Thyroid gland (tissue), 4 donors: ENCODE measurements around the gene FIG4. TPM values are rescaled to one million over a fixed set of nuclear protein-coding genes. Genes with fewer than 3 reads are reported as not detected.

Source experiments
- DNase-seq, 2 donors: peaks; one replicate each; pipeline ENCODE4 v3.0.0-alpha.2; 2019
- H3K27ac ChIP-seq, 3 donors: fragments of 200-600 bp; sonication (generic); 1 replicate in 2 of 3; 2 replicates in 1 of 3; pipeline ENCODE4 v1.5.1; 2016 to 2019; ENCODE audit warnings: mild to moderate bottlenecking in 1 of 3, moderate library complexity in 1 of 3
- H3K27me3 ChIP-seq: fragments of 200-600 bp; sonication (generic); one replicate; pipeline ENCODE4 v1.5.1; 2019
- H3K36me3 ChIP-seq, 2 donors: fragments of 200-600 bp; sonication (generic); one replicate each; pipeline ENCODE4 v1.5.1; 2016 to 2019
- H3K4me1 ChIP-seq, 2 donors: fragments of 200-600 bp; sonication (generic); one replicate each; pipeline ENCODE4 v1.5.1; 2017 to 2019
- H3K4me3 ChIP-seq, 3 donors: fragments of 200-600 bp; sonication (generic); replicated peaks in 1 of 3; 1 replicate in 2 of 3; 2 replicates in 1 of 3; pipeline ENCODE4 v1.5.1; 2016; ENCODE audit warnings: mild to moderate bottlenecking in 1 of 3
- H3K9me3 ChIP-seq: fragments of 200-600 bp; sonication (generic); one replicate; pipeline ENCODE4 v1.5.1; 2017
- POLR2A ChIP-seq, 2 donors: fragments of 450-650 bp; IDR thresholded peaks; one replicate each; pipeline ENCODE4 v1.6.1; 2017; ENCODE audit warnings: antibody characterized with exemption in 2 of 2, mild to moderate bottlenecking in 2 of 2, moderate library complexity in 1 of 2
- WGBS, 2 donors: methylation state at CpG; one replicate each; pipeline ENCODE4 v1.1.5; 2017; 5-methylcytosine and 5-hydroxymethylcytosine counted together
- intact Hi-C: fragments of 100-400 bp; cut with DNase I; formaldehyde crosslinking; loops from one replicate; pipeline ENCODE4 v1.15.1; 2023
- total RNA-seq, 4 donors: library from RNA; depleted of rRNA; stranded (reverse); fragments of >200 nt; gene quantifications; one replicate each; pipeline ENCODE4 v1.2.3, GENCODE V29; 2016
- TF ChIP-seq, protein P1 (sequence below), 6 experiments: fragments of 200-600 bp in 3 of 6; fragments of 450-650 bp in 3 of 6; sonication (generic) in 3 of 6; IDR thresholded peaks; one replicate each; pipeline ENCODE4 v1.5.1; 2016 to 2019; ENCODE audit warnings: antibody characterized with exemption in 6 of 6, mild to moderate bottlenecking in 2 of 6, inconsistent platforms in 1 of 6, moderate library complexity in 1 of 6

The FIG4 gene
- total RNA-seq, 4 donors from 2014 or later = 11.7 to 17.0 (median 16.6) TPM

GRCh38 chr6:109799664-109800063, 108.6 kb downstream of the FIG4 start:
- Histone ChIP-seq H3K27ac (no peak overlapping the region), H3K9me3 (no peaks in the 10 kb centered on the region), H3K36me3 (no peaks in the 10 kb centered on the region), H3K4me3 (no peak overlapping the region), H3K27me3 (no peaks in the 10 kb centered on the region), H3K4me1 (peaks cover 2% of the 10 kb centered on the region in 2 donors)
- TF ChIP-seq POLR2A (IDR thresholded peaks at IDR 0.05) = no peak
- TF ChIP-seq, protein P1, sequence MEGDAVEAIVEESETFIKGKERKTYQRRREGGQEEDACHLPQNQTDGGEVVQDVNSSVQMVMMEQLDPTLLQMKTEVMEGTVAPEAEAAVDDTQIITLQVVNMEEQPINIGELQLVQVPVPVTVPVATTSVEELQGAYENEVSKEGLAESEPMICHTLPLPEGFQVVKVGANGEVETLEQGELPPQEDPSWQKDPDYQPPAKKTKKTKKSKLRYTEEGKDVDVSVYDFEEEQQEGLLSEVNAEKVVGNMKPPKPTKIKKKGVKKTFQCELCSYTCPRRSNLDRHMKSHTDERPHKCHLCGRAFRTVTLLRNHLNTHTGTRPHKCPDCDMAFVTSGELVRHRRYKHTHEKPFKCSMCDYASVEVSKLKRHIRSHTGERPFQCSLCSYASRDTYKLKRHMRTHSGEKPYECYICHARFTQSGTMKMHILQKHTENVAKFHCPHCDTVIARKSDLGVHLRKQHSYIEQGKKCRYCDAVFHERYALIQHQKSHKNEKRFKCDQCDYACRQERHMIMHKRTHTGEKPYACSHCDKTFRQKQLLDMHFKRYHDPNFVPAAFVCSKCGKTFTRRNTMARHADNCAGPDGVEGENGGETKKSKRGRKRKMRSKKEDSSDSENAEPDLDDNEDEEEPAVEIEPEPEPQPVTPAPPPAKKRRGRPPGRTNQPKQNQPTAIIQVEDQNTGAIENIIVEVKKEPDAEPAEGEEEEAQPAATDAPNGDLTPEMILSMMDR (IDR thresholded peaks at IDR 0.05) = no peak
- intact Hi-C loops = no loop called here
- no peak for DNase-seq
- 81 to 86% methylated on average over 3 of the region's 3 CpGs for WGBS, 2 donors

- no peaks in the 10 kb centered on the region for H3K9me3 ChIP-seq
- H3K4me1 ChIP-seq = no peaks in the 10 kb centered on the region
- WGBS, 2 donors = 84 to 91% methylated on average over 2 of the region's 2 CpGs
- TF ChIP-seq, protein P1 (IDR thresholded peaks at IDR 0.05) = no peak
- TF ChIP-seq POLR2A (IDR thresholded peaks at IDR 0.05) = no peak
- H3K4me3 ChIP-seq = no peak overlapping the region
- no peak overlapping the region for H3K27ac ChIP-seq
- no peak for DNase-seq
- H3K36me3 ChIP-seq = no peaks in the 10 kb centered on the region
- no peaks in the 10 kb centered on the region for H3K27me3 ChIP-seq
- intact Hi-C loops = no loop called here
Observed at GRCh38 chr6:109800771-109801170, 109.7 kb downstream of the FIG4 start.

GRCh38 chr6:109801794-109802193, 110.7 kb downstream of the FIG4 start:
- Histone ChIP-seq H3K4me1 (no peaks in the 10 kb centered on the region), H3K27ac (no peak overlapping the region), H3K36me3 (no peaks in the 10 kb centered on the region), H3K27me3 (no peaks in the 10 kb centered on the region), H3K9me3 (no peaks in the 10 kb centered on the region), H3K4me3 (no peak overlapping the region)
- 92 to 95% methylated on average over 2 of the region's 2 CpGs for WGBS, 2 donors
- TF ChIP-seq, protein P1 (IDR thresholded peaks at IDR 0.05) = no peak
- TF ChIP-seq POLR2A (IDR thresholded peaks at IDR 0.05) = no peak
- DNase-seq = no peak
- intact Hi-C loops = no loop called here

DNA sequence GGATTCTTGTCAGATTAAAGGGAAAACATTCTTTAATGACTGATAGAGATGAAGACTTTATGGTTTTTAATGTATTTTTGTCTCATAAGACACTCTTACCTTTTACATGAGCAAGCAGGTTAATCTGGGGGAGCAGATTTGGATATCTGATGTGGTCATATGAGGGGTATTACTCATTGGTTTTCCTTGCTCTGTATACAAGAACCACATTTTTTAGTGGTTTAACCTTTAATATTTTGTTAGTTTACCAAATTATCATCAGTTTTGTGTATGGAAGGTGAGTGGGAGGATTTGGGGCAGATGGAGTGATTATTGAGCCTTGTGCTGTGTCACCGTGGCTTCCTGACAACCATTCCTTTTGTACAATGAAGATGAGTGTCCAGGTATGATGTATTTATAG, 112.9 kb downstream of the FIG4 start:
- Histone ChIP-seq H3K36me3 (no peaks in the 10 kb centered on the region), H3K4me3 (no peak overlapping the region), H3K9me3 (no peaks in the 10 kb centered on the region), H3K4me1 (no peaks in the 10 kb centered on the region), H3K27ac (no peak overlapping the region), H3K27me3 (no peaks in the 10 kb centered on the region)
- intact Hi-C loops = no loop called here
- TF ChIP-seq, protein P1 (IDR thresholded peaks at IDR 0.05) = no peak
- TF ChIP-seq POLR2A (IDR thresholded peaks at IDR 0.05) = no peak
- no peak for DNase-seq
- 92 to 97% methylated on average over 1 of the region's 1 CpG for WGBS, 2 donors

- Histone ChIP-seq H3K4me3 (no peak overlapping the region), H3K4me1 (no peaks in the 10 kb centered on the region), H3K9me3 (no peaks in the 10 kb centered on the region), H3K27me3 (no peaks in the 10 kb centered on the region), H3K27ac (no peak overlapping the region), H3K36me3 (no peaks in the 10 kb centered on the region)
- TF ChIP-seq, protein P1 (IDR thresholded peaks at IDR 0.05) = no peak
- TF ChIP-seq POLR2A (IDR thresholded peaks at IDR 0.05) = no peak
- DNase-seq = no peak
- intact Hi-C loops = no loop called here
Observed at GRCh38 chr6:109807881-109808280, 116.8 kb downstream of the FIG4 start.
